Iris pigment epithelial cell (primary cell): ENCODE results near the gene KRT28.

Experiments
- DNase-seq: peaks from one replicate; pipeline ENCODE4 v3.0.0-alpha.2; 2011; ENCODE audit warnings: low read depth

The KRT28 gene

GRCh38 chr17:40799859-40800258 is at the start of gene KRT28:
Gene KRT28 (minus strand): TSS chr17:40799959. CDS start chr17:40799893, 66 bp downstream.
- DNase-seq = no peak

- no peak for DNase-seq
Observed at GRCh38 chr17:40848583-40849235, 49.0 kb upstream of the KRT28 start.

GRCh38 chr17:40846515-40847144 is 46.9 kb upstream of the KRT28 start:
- peak; percentile 30 for DNase-seq

- DNase-seq = no peak
Observed at GRCh38 chr17:40844671-40845107, 44.9 kb upstream of the KRT28 start.

- no peak for DNase-seq
Observed at GRCh38 chr17:40843242-40843641, 43.5 kb upstream of the KRT28 start.

GRCh38 chr17:40841246-40841645 is 41.5 kb upstream of the KRT28 start:
- DNase-seq = peak; percentile 29

GRCh38 chr17:40839194-40839593 is 39.4 kb upstream of the KRT28 start:
- no peak for DNase-seq

GRCh38 chr17:40836020-40836419 is 36.3 kb upstream of the KRT28 start:
- DNase-seq = no peak

- DNase-seq = no peak
Observed at GRCh38 chr17:40833882-40834281, 34.1 kb upstream of the KRT28 start.

GRCh38 chr17:40832840-40833239 is 33.1 kb upstream of the KRT28 start:
- no peak for DNase-seq

- DNase-seq = no peak
Observed at GRCh38 chr17:40830085-40830776, 30.5 kb upstream of the KRT28 start.

- DNase-seq = peak; percentile 36
Observed at GRCh38 chr17:40828454-40829044, 28.8 kb upstream of the KRT28 start.

GRCh38 chr17:40827746-40828453 is 28.1 kb upstream of the KRT28 start:
- peak; percentile 92 for DNase-seq

- DNase-seq = no peak
Observed at GRCh38 chr17:40825599-40825998, 25.8 kb upstream of the KRT28 start.

GRCh38 chr17:40824015-40824832 is 24.5 kb upstream of the KRT28 start:
- DNase-seq = no peak

GRCh38 chr17:40822132-40822812 is 22.5 kb upstream of the KRT28 start, which contains the start of gene KRT10:
Gene KRT10 (minus strand): TSS chr17:40822614. CDS start chr17:40822585, 29 bp downstream.
- DNase-seq = no peak

GRCh38 chr17:40821536-40821935 is 21.8 kb upstream of the KRT28 start:
- DNase-seq = peak; percentile 13

- peak; percentile 22 for DNase-seq
Observed at GRCh38 chr17:40820228-40820838, 20.6 kb upstream of the KRT28 start.

- peak; percentile 53 for DNase-seq
Observed at GRCh38 chr17:40819528-40820125, 19.9 kb upstream of the KRT28 start.
